SH-SY5Y (cell line): ENCODE measurements around the gene TMPRSS11D.

Experiments used
- GATA2 ChIP-seq: IDR thresholded peaks from 2 replicates; pipeline ENCODE4 v1.6.1; 2011; ENCODE audit warnings: mild to moderate bottlenecking, low read depth, low read length
- GATA3 ChIP-seq: IDR thresholded peaks from 2 replicates; pipeline ENCODE4 v1.6.1; 2011; ENCODE audit warnings: low read depth, mild to moderate bottlenecking, low read length, moderate library complexity

- no peak for TF ChIP-seq GATA2
- no peak for TF ChIP-seq GATA3
Observed at GRCh38 chr4:67809502-67809901, 74.3 kb downstream of the TMPRSS11D start.
